ENCODE results near the gene CPNE1. TPM values are rescaled to one million over a fixed set of nuclear protein-coding genes. Genes with fewer than 3 reads are reported as not detected.

CPNE1 gene
- total RNA-seq, 1 experiment from 2014 or later = 155 TPM

- Histone ChIP-seq H3K9ac (ENCODE audit: extremely low read depth, insufficient read length, low read length) (no peak overlapping the region), H2BK12ac (ENCODE audit: insufficient read length, low read depth, low read length) (no peak overlapping the region), H4K91ac (ENCODE audit: insufficient read length, low read depth, low read length) (no peak overlapping the region), H2AFZ (ENCODE audit: low read length) (no peak overlapping the region), H2AK5ac (ENCODE audit: insufficient read length, low read length) (no peak overlapping the region), H3K14ac (ENCODE audit: insufficient read depth, low read length) (no peak overlapping the region), H3K79me1 (ENCODE audit: insufficient read depth, low read depth, low read length, poor library complexity, severe bottlenecking) (no peaks in the 10 kb centered on the region), H3K23me2 (ENCODE audit: insufficient read length, low read depth, low read length, poor library complexity, severe bottlenecking) (peaks cover 4% of the 10 kb centered on the region), H2BK5ac (ENCODE audit: insufficient read length, low read length) (no peak overlapping the region), H2BK15ac (ENCODE audit: low read depth, low read length) (no peak overlapping the region), H3K56ac (ENCODE audit: insufficient read length, low read depth, low read length) (no peak overlapping the region), H3K27me3 (ENCODE audit: insufficient read depth, low read length) (no peaks in the 10 kb centered on the region; the same call in 1 of the 2 replicates), H3K79me2 (ENCODE audit: insufficient read depth, low read length) (no peaks in the 10 kb centered on the region), H3K9me3 (ENCODE audit: control insufficient read depth, low read depth, low read length) (no peaks in the 10 kb centered on the region), H2BK120ac (ENCODE audit: low read depth, low read length, poor library complexity, severe bottlenecking) (no peak overlapping the region), H2BK20ac (ENCODE audit: low read depth, low read length, poor library complexity, severe bottlenecking) (no peak overlapping the region), H3K27ac (ENCODE audit: insufficient read length, low read depth, low read length) (no peak overlapping the region), H3K23ac (ENCODE audit: insufficient read length, low read depth, low read length) (no peak overlapping the region), H3T11ph (ENCODE audit: low read length) (no peak overlapping the region), H4K20me1 (ENCODE audit: control insufficient read depth, insufficient read depth, insufficient read length) (no peaks in the 10 kb centered on the region), H4K8ac (replicated peaks; ENCODE audit: insufficient read length, low read depth, low read length) (no peak overlapping the region), H3K4me2 (ENCODE audit: insufficient read depth, insufficient read length, low read length) (no peak overlapping the region), H4K5ac (ENCODE audit: insufficient read length, low read depth, low read length) (no peak overlapping the region), H3K4me1 (ENCODE audit: insufficient read depth, low read length) (no peaks in the 10 kb centered on the region), H3K18ac (ENCODE audit: insufficient read length, low read depth, low read length) (no peak overlapping the region), H3K4ac (ENCODE audit: low read depth, low read length) (no peak overlapping the region)
- peaks cover 2 to 3% of the 10 kb centered on the region in 2 experiments; a peak in 3 of 4 replicates for H3K4me1 Mint-ChIP-seq
- no peak for DNase-seq
- H3K27me3 Mint-ChIP-seq (ENCODE audit: low read depth) = peaks cover 33% of the 10 kb centered on the region
- no peak overlapping the region for H3K27ac Mint-ChIP-seq
- WGBS (ENCODE audit: extremely low coverage, insufficient read length, low lambda C conversion rate) = no CpG with 5 or more reads among the region's 2 CpGs
- no peak overlapping the region for H3K4me3 Mint-ChIP-seq
- no peaks in the 10 kb centered on the region for H3K9me3 Mint-ChIP-seq
- TF ChIP-seq CTCF (conservative IDR thresholded peaks at IDR 0.05) = no peak
- H3K36me3 Mint-ChIP-seq (ENCODE audit: insufficient read depth in 1 of 3, low read depth in 3 of 3) = no peaks in the 10 kb centered on the region
Observed at GRCh38 chr20:35611482-35611881, 53.2 kb downstream of the CPNE1 start.

All from H9 (cell line).